ENCODE results near the gene FRMD4A. TPM values are rescaled to one million over a fixed set of nuclear protein-coding genes. Genes with fewer than 3 reads are reported as not detected.
"Not testable (repeated sequence)": the region's sequence is repeated elsewhere in the genome, so short reads cannot be mapped to it uniquely, and the experiment has no call there.

The FRMD4A gene
- total and polyA plus RNA-seq, 11 donors = 12.2 to 58.1 (median 28.1) TPM

DNA sequence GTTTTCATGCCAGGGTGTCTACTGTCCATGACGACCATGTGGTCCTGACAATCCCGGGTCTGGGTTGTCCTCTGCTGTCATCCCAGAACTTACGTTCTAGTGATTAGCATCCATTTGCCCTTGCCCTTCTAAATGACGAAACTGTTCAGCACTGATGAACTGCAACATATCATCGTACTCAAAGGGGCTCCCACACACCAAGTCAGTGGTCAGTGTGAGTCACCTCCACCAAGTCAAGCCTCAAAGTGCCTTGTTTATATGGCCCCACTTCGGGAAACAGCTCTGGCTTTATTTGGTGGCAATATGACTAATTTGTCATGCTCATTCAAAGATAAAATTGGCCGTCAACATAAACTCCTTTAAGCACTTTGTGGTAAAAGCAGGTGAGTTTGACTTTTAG is 110.7 kb downstream of the FRMD4A start:
- H3K27me3 ChIP-seq = peaks cover 0 to 5% (median 0%) of the 10 kb centered on the region in 9 donors
- ATAC-seq (no peak), DNase-seq (no peak)
- H3K27ac ChIP-seq = no peak overlapping the region
- no peak overlapping the region for H3K4me3 ChIP-seq
- H3K9me3 ChIP-seq = no peaks in the 10 kb centered on the region
- no peaks in the 10 kb centered on the region for H3K36me3 ChIP-seq
- intact Hi-C loops (cut with DNase I) = no loop called here
- TF ChIP-seq, protein P1, sequence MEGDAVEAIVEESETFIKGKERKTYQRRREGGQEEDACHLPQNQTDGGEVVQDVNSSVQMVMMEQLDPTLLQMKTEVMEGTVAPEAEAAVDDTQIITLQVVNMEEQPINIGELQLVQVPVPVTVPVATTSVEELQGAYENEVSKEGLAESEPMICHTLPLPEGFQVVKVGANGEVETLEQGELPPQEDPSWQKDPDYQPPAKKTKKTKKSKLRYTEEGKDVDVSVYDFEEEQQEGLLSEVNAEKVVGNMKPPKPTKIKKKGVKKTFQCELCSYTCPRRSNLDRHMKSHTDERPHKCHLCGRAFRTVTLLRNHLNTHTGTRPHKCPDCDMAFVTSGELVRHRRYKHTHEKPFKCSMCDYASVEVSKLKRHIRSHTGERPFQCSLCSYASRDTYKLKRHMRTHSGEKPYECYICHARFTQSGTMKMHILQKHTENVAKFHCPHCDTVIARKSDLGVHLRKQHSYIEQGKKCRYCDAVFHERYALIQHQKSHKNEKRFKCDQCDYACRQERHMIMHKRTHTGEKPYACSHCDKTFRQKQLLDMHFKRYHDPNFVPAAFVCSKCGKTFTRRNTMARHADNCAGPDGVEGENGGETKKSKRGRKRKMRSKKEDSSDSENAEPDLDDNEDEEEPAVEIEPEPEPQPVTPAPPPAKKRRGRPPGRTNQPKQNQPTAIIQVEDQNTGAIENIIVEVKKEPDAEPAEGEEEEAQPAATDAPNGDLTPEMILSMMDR (IDR thresholded peaks at IDR 0.05) = no peak
- TF ChIP-seq POLR2A (IDR thresholded peaks at IDR 0.05) = no peak
- H3K4me1 ChIP-seq = no peaks in the 10 kb centered on the region
- WGBS, 4 donors = 66 to 69% (median 67%) methylated on average over 7 of the region's 7 CpGs

DNA sequence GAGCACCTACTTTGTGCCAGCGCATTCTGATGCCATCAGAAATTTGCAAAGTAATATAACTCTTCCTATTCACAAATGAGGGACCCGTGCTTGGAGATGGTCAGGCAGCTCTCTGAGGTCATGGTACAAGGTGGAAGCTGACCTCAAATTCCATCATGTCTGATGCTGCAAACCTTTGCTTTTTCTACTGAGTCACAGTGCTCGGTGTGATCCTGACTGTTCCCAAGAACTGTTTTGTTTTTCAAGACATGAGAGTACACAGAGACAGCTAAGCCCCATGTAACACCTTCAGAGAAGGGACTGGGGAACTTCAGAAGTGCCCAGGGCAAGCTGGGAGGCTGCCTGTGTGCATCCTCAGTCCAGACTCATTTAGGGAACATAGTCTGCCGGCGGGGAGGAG is 111.3 kb downstream of the FRMD4A start:
- Histone ChIP-seq H3K9me3 (no peaks in the 10 kb centered on the region), H3K36me3 (no peaks in the 10 kb centered on the region), H3K27ac (no peak overlapping the region), H3K4me3 (no peak overlapping the region), H3K27me3 (peaks cover 0 to 5% (median 0%) of the 10 kb centered on the region in 9 donors), H3K4me1 (no peaks in the 10 kb centered on the region)
- 66 to 82% (median 74%) methylated on average over 5 of the region's 5 CpGs for WGBS, 4 donors
- intact Hi-C loops (cut with DNase I) = no loop called here
- ATAC-seq (no peak), DNase-seq (no peak)
- no peak for TF ChIP-seq POLR2A (IDR thresholded peaks at IDR 0.05)
- TF ChIP-seq, protein P1 (IDR thresholded peaks at IDR 0.05) = no peak

- Histone ChIP-seq H3K9me3 (no peaks in the 10 kb centered on the region), H3K27ac (no peak overlapping the region), H3K36me3 (no peaks in the 10 kb centered on the region), H3K4me1 (no peaks in the 10 kb centered on the region), H3K4me3 (no peak overlapping the region), H3K27me3 (peaks cover 0 to 7% (median 0%) of the 10 kb centered on the region in 9 donors)
- no peak for TF ChIP-seq POLR2A (IDR thresholded peaks at IDR 0.05)
- TF ChIP-seq, protein P1 (IDR thresholded peaks at IDR 0.05) = no peak
- no peak for DNase-seq
- WGBS, 4 donors = 79 to 81% (median 81%) methylated on average over 7 of the region's 7 CpGs
- no peak for ATAC-seq
- intact Hi-C loops (cut with DNase I) = no loop called here
These were observed 115.1 kb downstream of the FRMD4A start for GRCh38 chr10:14215641-14216040.

GRCh38 chr10:14213703-14214102 is 117.0 kb downstream of the FRMD4A start:
- ATAC-seq, H3K4me1 ChIP-seq: not testable (repeated sequence)
- 78 to 83% (median 79%) methylated on average over 7 of the region's 7 CpGs for WGBS, 4 donors

GRCh38 chr10:14211610-14212009 is 119.1 kb downstream of the FRMD4A start:
- no peak overlapping the region for H3K27ac ChIP-seq
- peaks cover 0 to 5% (median 0%) of the 10 kb centered on the region in 9 donors for H3K27me3 ChIP-seq
- H3K9me3 ChIP-seq = no peaks in the 10 kb centered on the region
- H3K36me3 ChIP-seq = no peaks in the 10 kb centered on the region
- no peak overlapping the region for H3K4me3 ChIP-seq
- DNase-seq = no peak
- intact Hi-C loops (cut with DNase I) = no loop called here
- no peak for TF ChIP-seq POLR2A (IDR thresholded peaks at IDR 0.05)
- TF ChIP-seq, protein P1 (IDR thresholded peaks at IDR 0.05) = no peak
- WGBS, 4 donors = 46 to 80% (median 68%) methylated on average over 4 of the region's 4 CpGs
- no peak for ATAC-seq
- H3K4me1 ChIP-seq = no peaks in the 10 kb centered on the region

More at GRCh38 chr10:14213703-14214102, 117.0 kb downstream of the FRMD4A start:
- H3K36me3 ChIP-seq; H3K4me3 ChIP-seq; DNase-seq; H3K27me3 ChIP-seq; H3K27ac ChIP-seq; H3K9me3 ChIP-seq; intact Hi-C loops (cut with DNase I): not testable (repeated sequence)

Data from heart left ventricle (tissue), 16 donors.